ENCODE measurements around the gene SLC27A4.

GRCh38 chr9:128408963-128409431 is 68.7 kb downstream of the SLC27A4 start:
- TF ChIP-seq POLR2A (IDR thresholded peaks at IDR 0.05): no peak
- no peak for TF ChIP-seq CTCF (IDR thresholded peaks at IDR 0.05)
